OCI-M2 (cell line): ENCODE data around the gene HECW1.
"Not testable (repeated sequence)": the region's sequence is repeated elsewhere in the genome, so short reads cannot be mapped to it uniquely, and the experiment has no call there.

ENCODE experiments used
- DNase-seq: peaks from one replicate; lab custom pipeline; 2025; ENCODE audit not compliant: unreplicated experiment; lab: John Stamatoyannopoulos, UW

HECW1 gene

GRCh38 chr7:43345696-43346095 is 233.2 kb downstream of the HECW1 start:
- not testable (repeated sequence) for DNase-seq

GRCh38 chr7:43351683-43352082 is 239.2 kb downstream of the HECW1 start:
- no peak for DNase-seq

GRCh38 chr7:43353902-43354301 is 241.5 kb downstream of the HECW1 start:
- no peak for DNase-seq

- DNase-seq, result no peak
Observed at GRCh38 chr7:43362652-43363034, 250.2 kb downstream of the HECW1 start.

- no peak for DNase-seq
Observed at GRCh38 chr7:43363035-43363791, 250.8 kb downstream of the HECW1 start.

- no peak for DNase-seq
Observed at GRCh38 chr7:43364391-43364790, 251.9 kb downstream of the HECW1 start.

- no peak for DNase-seq
Observed at GRCh38 chr7:43372676-43373355, 260.4 kb downstream of the HECW1 start.

GRCh38 chr7:43377196-43377960 is 264.9 kb downstream of the HECW1 start:
- no peak for DNase-seq

- no peak for DNase-seq
Observed at GRCh38 chr7:43379210-43379609, 266.8 kb downstream of the HECW1 start.

- no peak for DNase-seq
Observed at GRCh38 chr7:43384616-43385308, 272.3 kb downstream of the HECW1 start.

GRCh38 chr7:43385309-43385680 is 272.8 kb downstream of the HECW1 start:
- no peak for DNase-seq

- DNase-seq, result no peak
Observed at GRCh38 chr7:43385856-43386255, 273.4 kb downstream of the HECW1 start.

- DNase-seq, result no peak
Observed at GRCh38 chr7:43387932-43388331, 275.5 kb downstream of the HECW1 start.

- no peak for DNase-seq
Observed at GRCh38 chr7:43390576-43390975, 278.1 kb downstream of the HECW1 start.

GRCh38 chr7:43391518-43391917 is 279.1 kb downstream of the HECW1 start:
- no peak for DNase-seq

GRCh38 chr7:43392638-43393330 is 280.3 kb downstream of the HECW1 start:
- no peak for DNase-seq

- DNase-seq, result no peak
Observed at GRCh38 chr7:43394441-43395130, 282.1 kb downstream of the HECW1 start.

- DNase-seq, result no peak
Observed at GRCh38 chr7:43395351-43395750, 282.9 kb downstream of the HECW1 start.

- no peak for DNase-seq
Observed at GRCh38 chr7:43396187-43396740, 283.8 kb downstream of the HECW1 start.

- no peak for DNase-seq
Observed at GRCh38 chr7:43398831-43399230, 286.4 kb downstream of the HECW1 start.
